Fibroblast of lung (primary cell): ENCODE results near the gene CASR. TPM values are rescaled to one million over a fixed set of nuclear protein-coding genes. Genes with fewer than 3 reads are reported as not detected.

Experiments
- DNase-seq, 2 donors: peaks; one replicate each; pipeline versions ENCODE4 v3.0.0 to v3.0.0-alpha.2; 2010; ENCODE audit warnings: low read depth in 2 of 2
- H2AFZ ChIP-seq: 2 replicates; pipeline ENCODE4 v1.5.1; 2012; ENCODE audit warnings: low read length, control low read depth, inconsistent platforms
- H3K27ac ChIP-seq: 2 replicates; pipeline ENCODE4 v1.5.1; 2011; ENCODE audit warnings: low read length, control low read depth; ENCODE audit not compliant: insufficient read depth
- H3K27me3 ChIP-seq: 2 replicates; pipeline ENCODE4 v1.5.1; 2011; ENCODE audit warnings: mild to moderate bottlenecking, low read length; ENCODE audit not compliant: control insufficient read depth, insufficient read depth
- H3K36me3 ChIP-seq: 2 replicates; pipeline ENCODE4 v1.5.1; 2011; ENCODE audit warnings: low read length; ENCODE audit not compliant: control insufficient read depth, insufficient read depth
- H3K4me1 ChIP-seq: 2 replicates; pipeline ENCODE4 v1.5.1; 2011; ENCODE audit warnings: low read length; ENCODE audit not compliant: control insufficient read depth, insufficient read depth; ENCODE audit errors: extremely low read depth
- H3K4me2 ChIP-seq: 2 replicates; pipeline ENCODE4 v1.5.1; 2011; ENCODE audit warnings: low read length, control low read depth; ENCODE audit not compliant: insufficient read depth; ENCODE audit errors: extremely low read depth
- H3K4me3 ChIP-seq, 4 experiments: fragments of 200-600 bp in 1 of 4; sonication (generic) in 1 of 4; replicated peaks in 1 of 4; 2 replicates each; pipeline ENCODE4 v1.5.1; 2011 to 2016; ENCODE audit warnings: low read length in 4 of 4, low read depth in 3 of 4, mild to moderate bottlenecking in 3 of 4, control low read depth in 2 of 4, inconsistent platforms in 1 of 4, mixed read lengths in 1 of 4; ENCODE audit not compliant: insufficient read depth in 1 of 4; ENCODE audit errors: control extremely low read depth in 1 of 4
- H3K79me2 ChIP-seq: 2 replicates; pipeline ENCODE4 v1.5.1; 2012; ENCODE audit warnings: mild to moderate bottlenecking, low read length, inconsistent platforms; ENCODE audit not compliant: control insufficient read depth, insufficient read depth
- H3K9ac ChIP-seq: 2 replicates; pipeline ENCODE4 v1.5.1; 2011; ENCODE audit warnings: mild to moderate bottlenecking, low read length, control low read depth; ENCODE audit not compliant: insufficient read depth
- H3K9me3 ChIP-seq: 2 replicates; pipeline ENCODE4 v1.5.1; 2012; ENCODE audit warnings: low read depth, low read length; ENCODE audit not compliant: control insufficient read depth, insufficient read depth
- H4K20me1 ChIP-seq: 2 replicates; pipeline ENCODE4 v1.5.1; 2011; ENCODE audit warnings: low read length; ENCODE audit not compliant: control insufficient read depth, insufficient read depth; ENCODE audit errors: extremely low read depth
- CTCF ChIP-seq, 2 donors: IDR thresholded peaks in 1 of 2; conservative IDR thresholded peaks in 1 of 2; 1 replicate in 1 of 2; 2 replicates in 1 of 2; pipeline ENCODE4 v1.5.1; 2011 to 2012; ENCODE audit warnings: low read length in 2 of 2, control low read depth in 1 of 2, inconsistent platforms in 1 of 2, low read depth in 1 of 2, mild to moderate bottlenecking in 1 of 2
- EZH2 ChIP-seq: IDR thresholded peaks from 2 replicates; pipeline ENCODE4 v1.5.1; 2012; ENCODE audit warnings: low read length, control low read depth, mild to moderate bottlenecking; ENCODE audit errors: missing control alignments
- polyA plus RNA-seq, 2 donors: library from polyadenylated mRNA; depleted of rRNA in 1 of 2; stranded (reverse) in 1 of 2; unstranded in 1 of 2; fragments of >200 nt; gene quantifications; 2 replicates each; pipeline ENCODE4 v1.2.1, GENCODE V29; 2011 to 2012; ENCODE audit warnings: missing spikeins in 1 of 2
- total RNA-seq: library from RNA; depleted of rRNA; stranded (reverse); fragments of >200 nt; gene quantifications from 2 replicates; pipeline ENCODE4 v1.2.1, GENCODE V29; 2014

The CASR gene
- total and polyA plus RNA-seq, 2 donors (not counting 1 experiment from before 2014, with no cell fraction given), result under 0.01 TPM; not detected in 1

- Histone ChIP-seq H4K20me1 (no peaks in the 10 kb centered on the region), H3K27me3 (no peaks in the 10 kb centered on the region), H3K4me1 (no peaks in the 10 kb centered on the region), H3K9ac (no peak overlapping the region), H3K4me3 (no peak overlapping the region), H3K9me3 (no peaks in the 10 kb centered on the region), H2AFZ (no peak overlapping the region), H3K79me2 (no peaks in the 10 kb centered on the region), H3K36me3 (no peaks in the 10 kb centered on the region), H3K27ac (no peak overlapping the region), H3K4me2 (no peak overlapping the region)
- TF ChIP-seq CTCF (conservative IDR thresholded peaks at IDR 0.05 in 1 of 2, IDR thresholded peaks at IDR 0.05 in 1 of 2; ENCODE audit: low read depth in 1 of 2, low read length in 2 of 2), result no peak
- TF ChIP-seq EZH2, result no peak
- no peak for DNase-seq
Observed at GRCh38 chr3:122217901-122218300, 34.4 kb downstream of the CASR start.

- H4K20me1 ChIP-seq, result no peaks in the 10 kb centered on the region
- H3K79me2 ChIP-seq, result no peaks in the 10 kb centered on the region
- no peak for DNase-seq
- no peaks in the 10 kb centered on the region for H3K27me3 ChIP-seq
- H2AFZ ChIP-seq, result no peak overlapping the region
- H3K4me3 ChIP-seq, result no peak overlapping the region
- H3K9me3 ChIP-seq, result no peaks in the 10 kb centered on the region
- H3K36me3 ChIP-seq, result no peaks in the 10 kb centered on the region
- TF ChIP-seq EZH2 (no peak), CTCF (conservative IDR thresholded peaks at IDR 0.05 in 1 of 2, IDR thresholded peaks at IDR 0.05 in 1 of 2; ENCODE audit: low read depth in 1 of 2, low read length in 2 of 2) (no peak)
- H3K4me2 ChIP-seq, result no peak overlapping the region
- H3K4me1 ChIP-seq, result no peaks in the 10 kb centered on the region
- H3K9ac ChIP-seq, result no peak overlapping the region
- no peak overlapping the region for H3K27ac ChIP-seq
Observed at GRCh38 chr3:122219242-122219872, 35.9 kb downstream of the CASR start.

GRCh38 chr3:122227036-122227781 is 43.7 kb downstream of the CASR start:
- H3K4me3 ChIP-seq, result no peak overlapping the region
- no peak overlapping the region for H3K9ac ChIP-seq
- H3K4me1 ChIP-seq, result no peaks in the 10 kb centered on the region
- no peak overlapping the region for H3K4me2 ChIP-seq
- TF ChIP-seq CTCF (conservative IDR thresholded peaks at IDR 0.05 in 1 of 2, IDR thresholded peaks at IDR 0.05 in 1 of 2; ENCODE audit: low read depth in 1 of 2, low read length in 2 of 2) (no peak), EZH2 (no peak)
- H3K79me2 ChIP-seq, result no peaks in the 10 kb centered on the region
- no peaks in the 10 kb centered on the region for H4K20me1 ChIP-seq
- H3K27me3 ChIP-seq, result no peaks in the 10 kb centered on the region
- no peak overlapping the region for H3K27ac ChIP-seq
- H2AFZ ChIP-seq, result no peak overlapping the region
- H3K36me3 ChIP-seq, result no peaks in the 10 kb centered on the region
- H3K9me3 ChIP-seq, result no peaks in the 10 kb centered on the region
- no peak for DNase-seq
